GM12892 (cell line): ENCODE data around the gene GALNT10.

Source experiments
- POLR2A ChIP-seq: IDR thresholded peaks from 2 replicates; pipeline ENCODE4 v1.6.1; 2011; ENCODE audit warnings: low read depth, low read length, control low read depth
- POLR2AphosphoS5 ChIP-seq: IDR thresholded peaks from 2 replicates; pipeline ENCODE4 v1.6.1; 2011; ENCODE audit warnings: low read depth, low read length, control low read depth
- TAF1 ChIP-seq: IDR thresholded peaks from 2 replicates; pipeline ENCODE4 v1.6.1; 2011; ENCODE audit warnings: low read depth, mild to moderate bottlenecking, control low read depth, low read length, borderline replicate concordance

GRCh38 chr5:154373729-154374179 is 183.2 kb downstream of the GALNT10 start:
- TF ChIP-seq POLR2A (no peak), POLR2AphosphoS5 (no peak), TAF1 (no peak)
